Type B pancreatic cell (in vitro differentiated cells): ENCODE results near the gene GJC3. TPM values are rescaled to one million over a fixed set of nuclear protein-coding genes. Genes with fewer than 3 reads are reported as not detected.
"Not testable (repeated sequence)": the region's sequence is repeated elsewhere in the genome, so short reads cannot be mapped to it uniquely, and the experiment has no call there.

Experiments used
- DNase-seq: peaks from one replicate; pipeline ENCODE4 v3.0.0; 2021; ENCODE audit warnings: mixed read lengths; ENCODE audit not compliant: unreplicated experiment; ENCODE audit errors: extremely low spot score
- H3K27ac Mint-ChIP-seq: 2 replicates; pipeline ENCODE4 v1.8.0; 2021; ENCODE audit warnings: mild to moderate bottlenecking, mixed read lengths
- H3K27me3 Mint-ChIP-seq: 2 replicates; pipeline ENCODE4 v1.8.0; 2021; ENCODE audit warnings: mixed read lengths
- H3K36me3 Mint-ChIP-seq: 2 replicates; pipeline ENCODE4 v1.8.0; 2021; ENCODE audit warnings: mixed read lengths
- H3K4me1 Mint-ChIP-seq: one replicate; pipeline ENCODE4 v1.8.0; 2021; ENCODE audit warnings: mixed read lengths; ENCODE audit not compliant: unreplicated experiment
- H3K4me3 Mint-ChIP-seq: 2 replicates; pipeline ENCODE4 v1.8.0; 2021; ENCODE audit warnings: mild to moderate bottlenecking, mixed read lengths
- H3K9me3 Mint-ChIP-seq: 2 replicates; pipeline ENCODE4 v1.8.0; 2021; ENCODE audit warnings: mixed read lengths
- total RNA-seq: library from RNA; stranded (reverse); gene quantifications from 2 replicates; pipeline ENCODE4 v1.2.1, GENCODE V29; 2021; ENCODE audit warnings: low replicate concordance
- TF ChIP-seq, protein P1 (sequence below): fragments of 200-600 bp; sonication (generic); conservative IDR thresholded peaks from 2 replicates; pipeline ENCODE4 v1.5.0; 2021; ENCODE audit warnings: antibody characterized with exemption, mild to moderate bottlenecking

The GJC3 gene
- total RNA-seq, 1 donor from 2014 or later: not detected

DNA sequence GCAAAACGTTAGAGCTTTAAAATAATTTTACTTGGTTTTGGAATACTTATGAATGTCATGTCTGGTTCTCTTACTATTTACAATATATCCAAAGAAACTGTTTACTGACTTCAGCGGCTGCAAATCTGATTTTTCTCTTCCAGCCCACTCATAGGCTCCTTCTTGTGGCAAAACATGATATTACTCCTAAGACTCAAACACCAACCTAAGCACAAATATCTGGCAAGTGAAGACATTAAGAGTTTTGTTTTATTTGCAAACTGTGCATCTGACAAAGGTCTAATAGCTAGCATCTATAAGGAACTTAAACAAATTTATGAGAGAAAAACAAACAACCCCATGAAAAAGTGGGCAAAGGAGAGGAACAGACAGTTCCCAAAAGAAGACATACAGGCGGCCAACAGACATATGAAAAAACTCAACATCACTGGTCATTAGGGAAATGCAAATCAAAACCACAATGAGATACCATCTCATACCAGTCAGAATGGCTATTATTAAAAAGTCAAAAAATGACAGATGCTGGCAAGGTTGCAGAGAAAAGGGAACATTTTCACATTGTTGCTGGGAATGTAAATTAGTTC lies 20.3 kb upstream of the GJC3 start:
- H3K9me3 Mint-ChIP-seq: no peaks in the 10 kb centered on the region

DNA sequence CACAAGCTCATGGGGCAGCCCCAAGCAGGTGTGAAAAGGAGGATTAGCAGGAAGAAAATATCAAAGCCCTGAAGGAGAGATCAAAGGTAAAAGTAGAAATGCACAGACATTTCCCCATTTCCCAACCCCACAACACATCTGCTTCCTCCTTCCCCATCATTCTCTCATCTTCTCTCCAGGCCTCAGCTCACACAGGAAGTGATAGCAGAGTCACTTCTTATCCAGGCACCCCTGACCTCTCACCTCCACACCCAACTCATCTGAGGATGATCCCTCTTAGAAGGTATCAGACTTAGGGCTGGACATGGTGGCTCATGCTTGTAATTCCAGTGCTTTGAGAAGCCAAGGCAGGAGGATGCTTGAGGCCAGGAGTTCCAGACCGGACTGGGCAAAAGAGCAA lies 18.2 kb upstream of the GJC3 start:
- H3K4me1 Mint-ChIP-seq: no peaks in the 10 kb centered on the region
- H3K4me3 Mint-ChIP-seq: no peak overlapping the region
- TF ChIP-seq, protein P1, sequence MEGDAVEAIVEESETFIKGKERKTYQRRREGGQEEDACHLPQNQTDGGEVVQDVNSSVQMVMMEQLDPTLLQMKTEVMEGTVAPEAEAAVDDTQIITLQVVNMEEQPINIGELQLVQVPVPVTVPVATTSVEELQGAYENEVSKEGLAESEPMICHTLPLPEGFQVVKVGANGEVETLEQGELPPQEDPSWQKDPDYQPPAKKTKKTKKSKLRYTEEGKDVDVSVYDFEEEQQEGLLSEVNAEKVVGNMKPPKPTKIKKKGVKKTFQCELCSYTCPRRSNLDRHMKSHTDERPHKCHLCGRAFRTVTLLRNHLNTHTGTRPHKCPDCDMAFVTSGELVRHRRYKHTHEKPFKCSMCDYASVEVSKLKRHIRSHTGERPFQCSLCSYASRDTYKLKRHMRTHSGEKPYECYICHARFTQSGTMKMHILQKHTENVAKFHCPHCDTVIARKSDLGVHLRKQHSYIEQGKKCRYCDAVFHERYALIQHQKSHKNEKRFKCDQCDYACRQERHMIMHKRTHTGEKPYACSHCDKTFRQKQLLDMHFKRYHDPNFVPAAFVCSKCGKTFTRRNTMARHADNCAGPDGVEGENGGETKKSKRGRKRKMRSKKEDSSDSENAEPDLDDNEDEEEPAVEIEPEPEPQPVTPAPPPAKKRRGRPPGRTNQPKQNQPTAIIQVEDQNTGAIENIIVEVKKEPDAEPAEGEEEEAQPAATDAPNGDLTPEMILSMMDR: no peak
- peaks cover 11% of the 10 kb centered on the region for H3K27me3 Mint-ChIP-seq
- no peaks in the 10 kb centered on the region for H3K36me3 Mint-ChIP-seq
- DNase-seq: no peak
- H3K9me3 Mint-ChIP-seq: no peaks in the 10 kb centered on the region
- no peak overlapping the region for H3K27ac Mint-ChIP-seq

More for the DNA sequence above, 20.3 kb upstream of the GJC3 start:
- Mint-ChIP-seq H3K4me3 (no peak overlapping the region), H3K4me1 (no peaks in the 10 kb centered on the region), H3K27ac (no peak overlapping the region), H3K36me3 (no peaks in the 10 kb centered on the region), H3K27me3 (peaks cover 8% of the 10 kb centered on the region)
- TF ChIP-seq, protein P1: peak; percentile 60
- DNase-seq: no peak

DNA sequence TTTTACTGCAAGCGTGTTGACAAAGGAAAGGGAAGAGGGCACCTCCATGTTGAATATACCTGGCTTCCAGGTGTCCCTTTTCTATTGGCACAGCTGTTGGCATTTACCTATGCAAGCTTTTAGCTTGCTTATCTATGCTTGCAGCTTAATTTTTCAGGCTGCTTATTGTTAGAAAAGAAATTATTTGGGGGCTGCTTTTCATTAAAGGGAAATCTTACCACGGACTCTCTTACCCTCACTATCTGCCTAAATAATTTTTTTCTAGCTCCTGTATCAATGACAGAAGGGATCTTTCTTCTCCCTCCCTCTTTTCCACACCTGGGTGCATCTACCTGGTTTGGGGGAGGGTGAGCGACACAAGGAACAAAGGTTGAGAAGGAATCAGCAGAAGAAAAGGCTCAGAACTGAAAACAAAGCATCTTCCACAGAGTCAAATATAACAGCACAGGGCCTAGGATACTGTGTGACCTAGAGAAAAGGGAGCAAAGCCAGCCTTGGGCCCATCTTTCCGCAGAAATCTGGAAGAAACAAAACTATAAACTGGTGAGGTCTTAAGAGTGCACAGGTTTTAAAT lies 15.2 kb upstream of the GJC3 start:
- H3K4me1 Mint-ChIP-seq: no peaks in the 10 kb centered on the region
- peaks cover 12% of the 10 kb centered on the region for H3K27me3 Mint-ChIP-seq
- TF ChIP-seq, protein P1: no peak
- no peak for DNase-seq
- H3K27ac Mint-ChIP-seq: no peak overlapping the region
- H3K9me3 Mint-ChIP-seq: peaks cover 5% of the 10 kb centered on the region
- H3K36me3 Mint-ChIP-seq: no peaks in the 10 kb centered on the region
- H3K4me3 Mint-ChIP-seq: no peak overlapping the region

DNA sequence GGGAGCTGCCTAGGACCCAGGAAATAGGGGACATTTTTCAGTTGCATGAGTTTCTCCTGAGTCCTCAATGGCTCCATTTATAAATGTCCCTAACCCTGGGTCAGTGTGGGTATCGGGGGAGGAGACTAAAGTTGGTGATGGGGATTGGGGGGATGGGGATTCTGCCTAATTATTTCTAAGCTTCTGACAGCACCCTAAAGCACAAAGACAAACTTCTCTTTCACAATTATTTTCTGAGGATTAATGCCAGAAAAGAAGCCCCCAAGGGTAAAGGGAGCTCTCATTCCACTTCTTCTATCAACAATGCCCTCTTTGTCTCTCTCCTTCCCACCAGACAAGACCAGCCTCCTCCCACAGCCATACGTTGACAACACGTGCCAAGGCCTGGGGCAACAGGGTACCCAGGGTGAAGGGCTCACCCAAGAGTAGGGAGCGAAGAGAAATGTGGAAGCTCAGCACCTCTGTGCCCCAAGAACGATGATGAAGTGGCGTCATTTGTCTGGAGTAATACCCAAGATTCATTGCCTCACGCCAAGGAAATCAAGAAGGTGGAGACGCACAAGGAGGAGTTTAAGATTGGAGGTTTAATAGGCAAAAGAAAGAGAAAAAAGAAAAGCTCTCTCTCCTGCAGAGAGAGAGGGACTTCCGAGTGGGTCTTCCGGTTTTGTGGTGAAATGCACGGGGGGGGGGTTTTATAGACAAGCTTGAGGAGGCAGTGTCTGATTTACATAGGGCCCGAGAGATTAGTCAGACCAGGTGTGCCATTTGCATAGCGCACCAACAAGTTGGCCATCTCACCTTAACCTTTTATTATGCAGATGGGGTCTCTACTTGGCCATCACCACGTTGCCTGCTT lies 14.4 kb upstream of the GJC3 start:
- Mint-ChIP-seq H3K27me3 (peaks cover 12% of the 10 kb centered on the region), H3K36me3 (no peaks in the 10 kb centered on the region), H3K4me3 (no peak overlapping the region), H3K4me1 (no peaks in the 10 kb centered on the region), H3K9me3 (peaks cover 5% of the 10 kb centered on the region), H3K27ac (no peak overlapping the region)
- TF ChIP-seq, protein P1: no peak
- DNase-seq: no peak

DNA sequence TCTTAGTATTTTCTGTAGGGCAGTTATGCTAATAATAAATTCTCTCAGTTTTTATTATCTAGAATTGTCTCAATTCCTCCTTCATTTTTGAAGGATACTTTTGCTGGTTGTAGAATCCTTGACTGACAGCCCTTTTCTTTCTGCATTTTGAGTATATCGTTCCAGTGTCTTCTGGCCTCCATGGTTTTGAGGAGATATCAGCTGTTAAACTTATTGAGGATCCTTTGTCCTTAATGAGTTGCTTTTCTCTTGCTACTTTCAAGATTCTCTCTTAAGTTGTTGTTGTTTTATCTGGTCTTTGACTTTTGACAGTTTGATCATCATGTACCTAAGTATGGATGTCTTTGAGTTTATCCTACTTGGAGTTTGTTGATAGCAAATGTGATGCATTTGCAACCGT lies 8.9 kb upstream of the GJC3 start:
- TF ChIP-seq, protein P1: no peak

DNA sequence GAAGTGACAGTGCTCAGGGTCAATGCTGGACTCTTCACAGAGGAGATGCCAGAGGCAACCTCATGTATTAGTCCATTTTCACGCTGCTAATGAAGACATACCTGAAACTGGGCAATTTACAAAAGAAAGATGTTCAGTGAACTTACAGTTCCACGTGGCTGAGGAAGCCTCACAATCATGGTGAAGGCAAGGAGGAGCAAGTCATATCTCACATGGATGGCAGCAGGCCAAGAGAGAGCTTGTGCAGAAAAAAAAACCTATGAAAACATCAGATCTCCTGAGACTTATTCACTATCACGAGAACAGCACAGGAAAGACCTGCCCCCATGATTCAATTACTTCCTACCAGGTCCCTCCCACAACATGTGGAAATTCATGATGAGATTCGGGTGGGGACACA lies 5.6 kb upstream of the GJC3 start:
- H3K27me3 Mint-ChIP-seq: peaks cover 35% of the 10 kb centered on the region
- H3K27ac Mint-ChIP-seq, H3K4me3 Mint-ChIP-seq, H3K4me1 Mint-ChIP-seq, H3K36me3 Mint-ChIP-seq, DNase-seq, H3K9me3 Mint-ChIP-seq: not testable (repeated sequence)

More for the DNA sequence above, 8.9 kb upstream of the GJC3 start:
- H3K9me3 Mint-ChIP-seq: peaks cover 10% of the 10 kb centered on the region
- DNase-seq: no peak
- H3K27ac Mint-ChIP-seq: no peak overlapping the region
- H3K27me3 Mint-ChIP-seq: peaks cover 30% of the 10 kb centered on the region
- H3K4me1 Mint-ChIP-seq: no peaks in the 10 kb centered on the region
- H3K4me3 Mint-ChIP-seq: no peak overlapping the region
- H3K36me3 Mint-ChIP-seq: no peaks in the 10 kb centered on the region
